OCI-LY1 (cell line): ENCODE results near the gene GPR160.

Source experiments
- EZH2 ChIP-seq: fragments of 200-600 bp; sonication (generic), shearing (Covaris generic); IDR thresholded peaks from 2 replicates; pipeline ENCODE4 v1.8.0; 2017; ENCODE audit warnings: borderline replicate concordance, mixed run types, mild to moderate bottlenecking, antibody characterized with exemption, low read length, moderate library complexity, mixed read lengths
- TF ChIP-seq, protein P1 (sequence below): fragments of 200-600 bp; sonication (generic), shearing (Covaris generic); IDR thresholded peaks from 2 replicates; pipeline ENCODE4 v1.5.1; 2017; ENCODE audit warnings: mild to moderate bottlenecking, antibody characterized with exemption, low read length, moderate library complexity, mixed read lengths

- no peak for TF ChIP-seq EZH2
- TF ChIP-seq, protein P1, sequence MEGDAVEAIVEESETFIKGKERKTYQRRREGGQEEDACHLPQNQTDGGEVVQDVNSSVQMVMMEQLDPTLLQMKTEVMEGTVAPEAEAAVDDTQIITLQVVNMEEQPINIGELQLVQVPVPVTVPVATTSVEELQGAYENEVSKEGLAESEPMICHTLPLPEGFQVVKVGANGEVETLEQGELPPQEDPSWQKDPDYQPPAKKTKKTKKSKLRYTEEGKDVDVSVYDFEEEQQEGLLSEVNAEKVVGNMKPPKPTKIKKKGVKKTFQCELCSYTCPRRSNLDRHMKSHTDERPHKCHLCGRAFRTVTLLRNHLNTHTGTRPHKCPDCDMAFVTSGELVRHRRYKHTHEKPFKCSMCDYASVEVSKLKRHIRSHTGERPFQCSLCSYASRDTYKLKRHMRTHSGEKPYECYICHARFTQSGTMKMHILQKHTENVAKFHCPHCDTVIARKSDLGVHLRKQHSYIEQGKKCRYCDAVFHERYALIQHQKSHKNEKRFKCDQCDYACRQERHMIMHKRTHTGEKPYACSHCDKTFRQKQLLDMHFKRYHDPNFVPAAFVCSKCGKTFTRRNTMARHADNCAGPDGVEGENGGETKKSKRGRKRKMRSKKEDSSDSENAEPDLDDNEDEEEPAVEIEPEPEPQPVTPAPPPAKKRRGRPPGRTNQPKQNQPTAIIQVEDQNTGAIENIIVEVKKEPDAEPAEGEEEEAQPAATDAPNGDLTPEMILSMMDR, result no peak
Observed at GRCh38 chr3:170012683-170013400, 25.0 kb upstream of the GPR160 start.
